MM.1S (cell line): ENCODE measurements around the gene NDRG4.

Source experiments
- DNase-seq: peaks from one replicate; pipeline ENCODE4 v3.0.0-alpha.2; 2015
- H2AFZ ChIP-seq: fragments of 300-600 bp; sonication (generic); 2 replicates; pipeline ENCODE4 v1.6.0; 2016; ENCODE audit warnings: antibody characterized with exemption, low read length
- H3F3A ChIP-seq: fragments of 300-600 bp; sonication (generic); 2 replicates; pipeline ENCODE4 v1.6.1; 2016; ENCODE audit warnings: mild to moderate bottlenecking, antibody characterized with exemption, low read length, moderate library complexity, mixed read lengths; ENCODE audit not compliant: insufficient read depth
- H3K27ac ChIP-seq: fragments of 300-600 bp; sonication (generic); 2 replicates; pipeline ENCODE4 v1.5.1; 2016; ENCODE audit warnings: mild to moderate bottlenecking, low read length
- H3K27me3 ChIP-seq: fragments of 300-600 bp; sonication (generic); replicated peaks from 2 replicates; pipeline ENCODE4 v1.6.0; 2016; ENCODE audit warnings: low read length; ENCODE audit not compliant: insufficient read depth
- H3K36me3 ChIP-seq: fragments of 300-600 bp; sonication (generic); replicated peaks from 2 replicates; pipeline ENCODE4 v1.6.1; 2016; ENCODE audit warnings: mild to moderate bottlenecking, low read length, mixed read lengths; ENCODE audit not compliant: insufficient read depth
- H3K4me1 ChIP-seq: fragments of 300-600 bp; sonication (generic); 2 replicates; pipeline ENCODE4 v1.6.1; 2016; ENCODE audit warnings: low read length, mixed read lengths
- H3K4me2 ChIP-seq: fragments of 300-600 bp; sonication (generic); 2 replicates; pipeline ENCODE4 v1.6.0; 2016; ENCODE audit warnings: low read depth, low read length
- H3K4me3 ChIP-seq: fragments of 300-600 bp; sonication (generic); 2 replicates; pipeline ENCODE4 v1.5.1; 2016; ENCODE audit warnings: low read length, mixed read lengths
- H3K79me2 ChIP-seq: fragments of 300-600 bp; sonication (generic); 2 replicates; pipeline ENCODE4 v1.6.1; 2016; ENCODE audit warnings: mixed run types, low read length, mixed read lengths
- H3K9ac ChIP-seq: fragments of 300-600 bp; sonication (generic); 2 replicates; pipeline ENCODE4 v1.6.1; 2016; ENCODE audit warnings: low read length, mixed read lengths
- H3K9me2 ChIP-seq: fragments of 300-600 bp; sonication (generic); replicated peaks from 2 replicates; pipeline ENCODE4 v1.6.1; 2016; ENCODE audit warnings: mild to moderate bottlenecking, low read length, mixed read lengths; ENCODE audit not compliant: insufficient read depth
- H3K9me3 ChIP-seq: fragments of 300-600 bp; sonication (generic); replicated peaks from 2 replicates; pipeline ENCODE4 v1.6.1; 2016; ENCODE audit warnings: mild to moderate bottlenecking, low read length, mixed read lengths; ENCODE audit not compliant: insufficient read depth
- H4K20me1 ChIP-seq: fragments of 300-600 bp; sonication (generic); 2 replicates; pipeline ENCODE4 v1.6.1; 2016; ENCODE audit warnings: mild to moderate bottlenecking, low read length, moderate library complexity, mixed read lengths; ENCODE audit not compliant: insufficient read depth
- CTCF ChIP-seq: fragments of 300-600 bp; sonication (generic); IDR thresholded peaks from 2 replicates; pipeline ENCODE4 v1.5.1; 2016; ENCODE audit warnings: antibody characterized with exemption, low read length, mixed read lengths
- EZH2 ChIP-seq: fragments of 300-600 bp; sonication (generic); optimal IDR thresholded peaks from 2 replicates; pipeline ENCODE3; 2017; ENCODE audit warnings: low read depth, mild to moderate bottlenecking, antibody characterized with exemption, low read length, mixed read lengths
- EZH2phosphoT487 ChIP-seq: fragments of 300-600 bp; sonication (generic); IDR thresholded peaks from 2 replicates; pipeline ENCODE4 v1.6.1; 2018; ENCODE audit warnings: antibody characterized with exemption, low read length

NDRG4 gene

GRCh38 chr16:58455750-58456149 lies 44.2 kb upstream of the NDRG4 start:
- H3K9me2 ChIP-seq: no peaks in the 10 kb centered on the region
- no peaks in the 10 kb centered on the region for H3K79me2 ChIP-seq
- no peaks in the 10 kb centered on the region for H3K27me3 ChIP-seq
- H4K20me1 ChIP-seq: no peaks in the 10 kb centered on the region
- H2AFZ ChIP-seq: no peak overlapping the region
- no peak overlapping the region for H3K4me2 ChIP-seq
- H3F3A ChIP-seq: no peaks in the 10 kb centered on the region
- H3K4me1 ChIP-seq: no peaks in the 10 kb centered on the region
- H3K4me3 ChIP-seq: no peak overlapping the region
- no peak for DNase-seq
- H3K9me3 ChIP-seq: no peaks in the 10 kb centered on the region
- TF ChIP-seq CTCF: no peak
- no peak for TF ChIP-seq EZH2phosphoT487
- TF ChIP-seq EZH2: no peak
- no peaks in the 10 kb centered on the region for H3K36me3 ChIP-seq
- no peak overlapping the region for H3K27ac ChIP-seq
- H3K9ac ChIP-seq: no peak overlapping the region

GRCh38 chr16:58456193-58456592 lies 43.8 kb upstream of the NDRG4 start:
- TF ChIP-seq EZH2phosphoT487: no peak
- TF ChIP-seq CTCF: no peak
- no peak for TF ChIP-seq EZH2
- no peaks in the 10 kb centered on the region for H3K27me3 ChIP-seq
- no peaks in the 10 kb centered on the region for H3K9me3 ChIP-seq
- no peaks in the 10 kb centered on the region for H3K9me2 ChIP-seq
- H3K9ac ChIP-seq: no peak overlapping the region
- H3K79me2 ChIP-seq: no peaks in the 10 kb centered on the region
- H3K27ac ChIP-seq: no peak overlapping the region
- no peak for DNase-seq
- no peaks in the 10 kb centered on the region for H3K4me1 ChIP-seq
- no peaks in the 10 kb centered on the region for H3K36me3 ChIP-seq
- H3K4me3 ChIP-seq: no peak overlapping the region
- H3F3A ChIP-seq: no peaks in the 10 kb centered on the region
- no peaks in the 10 kb centered on the region for H4K20me1 ChIP-seq
- H2AFZ ChIP-seq: no peak overlapping the region
- no peak overlapping the region for H3K4me2 ChIP-seq

GRCh38 chr16:58458606-58459343 lies 41.2 kb upstream of the NDRG4 start:
- TF ChIP-seq CTCF (no peak), EZH2phosphoT487 (no peak), EZH2 (no peak)
- H2AFZ ChIP-seq: no peak overlapping the region
- H3K9me3 ChIP-seq: no peaks in the 10 kb centered on the region
- no peak overlapping the region for H3K27ac ChIP-seq
- peaks cover 6% of the 10 kb centered on the region; the same call in 1 of the 2 replicates for H3K27me3 ChIP-seq
- H3K36me3 ChIP-seq: no peaks in the 10 kb centered on the region
- no peaks in the 10 kb centered on the region for H3K4me1 ChIP-seq
- no peaks in the 10 kb centered on the region for H3F3A ChIP-seq
- no peaks in the 10 kb centered on the region for H4K20me1 ChIP-seq
- H3K4me2 ChIP-seq: no peak overlapping the region
- no peaks in the 10 kb centered on the region for H3K79me2 ChIP-seq
- H3K9ac ChIP-seq: no peak overlapping the region
- H3K9me2 ChIP-seq: no peaks in the 10 kb centered on the region
- no peak overlapping the region for H3K4me3 ChIP-seq
- DNase-seq: no peak
